Sigmoid colon (tissue), 7 donors: ENCODE data around the gene LYPD6B. TPM values are rescaled to one million over a fixed set of nuclear protein-coding genes. Genes with fewer than 3 reads are reported as not detected.

Experiments
- DNase-seq: peaks from one replicate; pipeline ENCODE4 v3.0.0-alpha.2; 2019
- H3K27ac ChIP-seq, 4 donors: fragments of 200-600 bp; sonication (generic); one replicate each; pipeline ENCODE4 v1.5.1; 2016 to 2019; ENCODE audit warnings: mild to moderate bottlenecking in 1 of 4
- H3K27me3 ChIP-seq, 3 donors: fragments of 200-600 bp; sonication (generic); one replicate each; pipeline ENCODE4 v1.5.1; 2019; ENCODE audit warnings: mild to moderate bottlenecking in 1 of 3
- H3K36me3 ChIP-seq, 4 donors: fragments of 200-600 bp; sonication (generic); one replicate each; pipeline ENCODE4 v1.5.1; 2016 to 2019
- H3K4me1 ChIP-seq, 4 donors: fragments of 200-600 bp; sonication (generic); one replicate each; pipeline ENCODE4 v1.5.1; 2017 to 2019
- H3K4me3 ChIP-seq, 4 donors: fragments of 200-600 bp; sonication (generic); one replicate each; pipeline ENCODE4 v1.5.1; 2017 to 2019; ENCODE audit warnings: mild to moderate bottlenecking in 2 of 4, moderate library complexity in 1 of 4
- H3K9me3 ChIP-seq, 4 donors: fragments of 200-600 bp in 3 of 4; sonication (generic) in 3 of 4; one replicate each; pipeline versions ENCODE4 v1.5.1 to v1.6.1; 2013 to 2019
- CTCF ChIP-seq, 4 experiments: fragments of 450-650 bp in 3 of 4; fragments of 200-600 bp in 1 of 4; IDR thresholded peaks; one replicate each; pipeline ENCODE4 v1.5.1; 2016 to 2019; ENCODE audit warnings: antibody characterized with exemption in 4 of 4, mild to moderate bottlenecking in 3 of 4, moderate library complexity in 2 of 4
- EP300 ChIP-seq, 4 donors: sonication (generic); formaldehyde crosslinking; IDR thresholded peaks; one replicate each; pipeline ENCODE4 v1.6.1; 2017; ENCODE audit warnings: antibody characterized with exemption in 4 of 4
- POLR2A ChIP-seq, 2 donors: fragments of 450-650 bp; IDR thresholded peaks; one replicate each; pipeline ENCODE4 v1.6.1; 2016; ENCODE audit warnings: antibody characterized with exemption in 2 of 2, mild to moderate bottlenecking in 2 of 2, moderate library complexity in 2 of 2
- POLR2AphosphoS5 ChIP-seq, 4 donors: sonication (generic); formaldehyde crosslinking; IDR thresholded peaks; one replicate each; pipeline ENCODE4 v1.6.1; 2017; ENCODE audit warnings: antibody characterized with exemption in 4 of 4
- WGBS, 2 donors: extraction: QIAGEN DNeasy Blood & Tissue Kit; methylation state at CpG; one replicate each; pipeline ENCODE4 v1.1.7; 2013; 5-methylcytosine and 5-hydroxymethylcytosine counted together
- intact Hi-C: fragments of 100-400 bp; cut with DNase I; formaldehyde crosslinking; loops from one replicate; pipeline ENCODE4 v1.15.1; 2023
- polyA plus RNA-seq, 3 donors: library from polyadenylated mRNA; stranded (reverse); fragments of 200-250 nt; gene quantifications; one replicate each; pipeline ENCODE4 v1.2.3, GENCODE V29; 2013
- total RNA-seq, 4 donors: library from RNA; depleted of rRNA; stranded (reverse); fragments of >200 nt; gene quantifications; one replicate each; pipeline ENCODE4 v1.1.0, GENCODE V29; 2016
- donor health status: healthy with polysubstance abuse.
- donor health status: Bipolar disorder and iron deficiency.
- donor health status: healthy.

The LYPD6B gene
- total and polyA plus RNA-seq, 7 donors: 0.66 to 2.1 (median 1.5) TPM; not detected in 3

- H3K4me3 ChIP-seq: no peak overlapping the region
- TF ChIP-seq CTCF (IDR thresholded peaks at IDR 0.05) (no peak), POLR2A (IDR thresholded peaks at IDR 0.05) (no peak), POLR2AphosphoS5 (IDR thresholded peaks at IDR 0.05) (no peak), EP300 (IDR thresholded peaks at IDR 0.05) (no peak)
- intact Hi-C loops: no loop called here
These were observed 39.0 kb upstream of the LYPD6B start for GRCh38 chr2:148999451-148999921.

GRCh38 chr2:149000158-149000938 lies 38.2 kb upstream of the LYPD6B start:
- intact Hi-C loops: no loop called here
- no peak overlapping the region for H3K4me3 ChIP-seq
- TF ChIP-seq CTCF (IDR thresholded peaks at IDR 0.05) (no peak), EP300 (IDR thresholded peaks at IDR 0.05) (no peak), POLR2AphosphoS5 (IDR thresholded peaks at IDR 0.05) (no peak), POLR2A (IDR thresholded peaks at IDR 0.05) (no peak)
- DNase-seq: no peak
- no peak overlapping the region for H3K27ac ChIP-seq
- no peaks in the 10 kb centered on the region for H3K4me1 ChIP-seq
- 66 to 73% methylated on average over 6 of the region's 6 CpGs for WGBS, 2 donors
- no peaks in the 10 kb centered on the region for H3K9me3 ChIP-seq
- peaks cover 0 to 3% (median 0%) of the 10 kb centered on the region in 3 donors for H3K27me3 ChIP-seq
- no peaks in the 10 kb centered on the region for H3K36me3 ChIP-seq

More at GRCh38 chr2:148999451-148999921, 39.0 kb upstream of the LYPD6B start:
- Histone ChIP-seq H3K27ac (no peak overlapping the region), H3K27me3 (peaks cover 0 to 3% (median 0%) of the 10 kb centered on the region in 3 donors), H3K36me3 (no peaks in the 10 kb centered on the region), H3K9me3 (no peaks in the 10 kb centered on the region), H3K4me1 (no peaks in the 10 kb centered on the region)
- WGBS, 2 donors: 15 to 41% methylated on average over 7 of the region's 7 CpGs
- no peak for DNase-seq

- TF ChIP-seq POLR2AphosphoS5 (IDR thresholded peaks at IDR 0.05) (no peak), EP300 (IDR thresholded peaks at IDR 0.05) (no peak), POLR2A (IDR thresholded peaks at IDR 0.05) (no peak), CTCF (IDR thresholded peaks at IDR 0.05) (no peak)
- no peak overlapping the region for H3K4me3 ChIP-seq
- 94% methylated on average over 7 of the region's 7 CpGs for whole genome bisulfite sequencing, 2 donors
These were observed 37.0 kb upstream of the LYPD6B start for GRCh38 chr2:149001496-149001895.

GRCh38 chr2:149002378-149002890 lies 36.1 kb upstream of the LYPD6B start:
- no peak for DNase-seq
- 96% methylated on average over 14 of the region's 14 CpGs for WGBS, 2 donors
- Histone ChIP-seq H3K4me3 (no peak overlapping the region), H3K36me3 (no peaks in the 10 kb centered on the region), H3K27me3 (peaks cover 0 to 3% (median 0%) of the 10 kb centered on the region in 3 donors), H3K27ac (no peak overlapping the region), H3K9me3 (no peaks in the 10 kb centered on the region), H3K4me1 (no peaks in the 10 kb centered on the region)
- intact Hi-C loops: no loop called here
- TF ChIP-seq POLR2AphosphoS5 (IDR thresholded peaks at IDR 0.05) (no peak), POLR2A (IDR thresholded peaks at IDR 0.05) (no peak), CTCF (IDR thresholded peaks at IDR 0.05) (no peak), EP300 (IDR thresholded peaks at IDR 0.05) (no peak)

More at GRCh38 chr2:149001496-149001895, 37.0 kb upstream of the LYPD6B start:
- H3K27me3 ChIP-seq: peaks cover 0 to 3% (median 0%) of the 10 kb centered on the region in 3 donors
- no peaks in the 10 kb centered on the region for H3K4me1 ChIP-seq
- H3K27ac ChIP-seq: no peak overlapping the region
- H3K36me3 ChIP-seq: no peaks in the 10 kb centered on the region
- no peaks in the 10 kb centered on the region for H3K9me3 ChIP-seq
- intact Hi-C loops: no loop called here
- DNase-seq: no peak
